ENCODE measurements around the gene CCSER1. TPM values are rescaled to one million over a fixed set of nuclear protein-coding genes. Genes with fewer than 3 reads are reported as not detected.

Gene CCSER1
- total and polyA plus RNA-seq, 4 donors, result 0.18 to 2.3 (median 1.2) TPM

DNA sequence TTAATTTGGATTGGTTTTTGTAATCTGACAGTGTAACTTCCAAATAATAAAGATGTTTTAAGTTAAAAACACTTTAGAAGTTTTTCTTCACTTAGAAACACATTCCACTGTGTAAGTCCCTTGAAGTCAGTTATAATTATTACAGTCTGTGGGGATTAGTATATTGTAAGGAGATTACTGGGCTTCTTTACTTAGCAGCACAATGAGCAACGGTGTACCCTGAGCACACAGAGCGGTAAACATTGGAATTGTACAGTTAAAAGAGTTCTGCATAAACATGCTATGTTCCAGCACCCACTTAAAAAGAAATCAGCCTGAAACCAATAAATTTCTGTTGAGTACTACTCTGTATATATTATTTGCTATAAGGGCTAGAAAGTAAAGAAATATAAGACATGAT lies 44.3 kb downstream of the CCSER1 start:
- no peak overlapping the region for H3K27ac ChIP-seq (ENCODE audit: low read depth in 1 of 2, low read length in 2 of 2)
- 79% methylated on average over 2 of the region's 2 CpGs for WGBS
- H3K27me3 ChIP-seq (ENCODE audit: control insufficient read depth in 4 of 4, insufficient read depth in 4 of 4, low read length in 3 of 4), result no peaks in the 10 kb centered on the region
- no peaks in the 10 kb centered on the region for H3K4me1 ChIP-seq (ENCODE audit: control insufficient read depth in 4 of 4, insufficient read depth in 4 of 4, low read length in 3 of 4)
- no peaks in the 10 kb centered on the region for H3K36me3 ChIP-seq (ENCODE audit: control insufficient read depth in 4 of 4, insufficient read depth in 3 of 4, low read depth in 1 of 4, low read length in 3 of 4)
- no peak for DNase-seq (ENCODE audit: low spot score)
- H3K9ac ChIP-seq (ENCODE audit: low read depth in 1 of 2, low read length in 2 of 2), result no peak overlapping the region
- H3K4me3 ChIP-seq (ENCODE audit: low read depth in 1 of 3, low read length in 3 of 3), result no peak overlapping the region
- no peaks in the 10 kb centered on the region for H3K9me3 ChIP-seq (ENCODE audit: control insufficient read depth in 4 of 4, low read length in 3 of 4)
- TF ChIP-seq RAD21 (IDR thresholded peaks at IDR 0.05) (no peak), CTCF (IDR thresholded peaks at IDR 0.05; ENCODE audit: low read depth, low read length, missing input control) (no peak), EGR1 (IDR thresholded peaks at IDR 0.05; ENCODE audit: low read depth in 2 of 2) (no peak), JUND (IDR thresholded peaks at IDR 0.05) (no peak), YY1 (IDR thresholded peaks at IDR 0.05) (no peak), HNF4A (conservative IDR thresholded peaks at IDR 0.05) (no peak), REST (IDR thresholded peaks at IDR 0.05) (no peak), TAF1 (conservative IDR thresholded peaks at IDR 0.05) (no peak), FOXA1 (IDR thresholded peaks at IDR 0.05) (no peak), GABPA (IDR thresholded peaks at IDR 0.05 in 1 of 2, conservative IDR thresholded peaks at IDR 0.05 in 1 of 2) (no peak), ZBTB33 (IDR thresholded peaks at IDR 0.05) (no peak), HNF4G (IDR thresholded peaks at IDR 0.05) (no peak), NR2F2 (IDR thresholded peaks at IDR 0.05) (no peak), RXRA (IDR thresholded peaks at IDR 0.05) (no peak)
- TF ChIP-seq, protein P1, sequence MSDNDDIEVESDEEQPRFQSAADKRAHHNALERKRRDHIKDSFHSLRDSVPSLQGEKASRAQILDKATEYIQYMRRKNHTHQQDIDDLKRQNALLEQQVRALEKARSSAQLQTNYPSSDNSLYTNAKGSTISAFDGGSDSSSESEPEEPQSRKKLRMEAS (IDR thresholded peaks at IDR 0.05), result no peak

- no peaks in the 10 kb centered on the region for H3K36me3 ChIP-seq (ENCODE audit: control insufficient read depth in 4 of 4, insufficient read depth in 3 of 4, low read depth in 1 of 4, low read length in 3 of 4)
- no peak overlapping the region for H3K9ac ChIP-seq (ENCODE audit: low read depth in 1 of 2, low read length in 2 of 2)
- no peak overlapping the region for H3K4me3 ChIP-seq (ENCODE audit: low read depth in 1 of 3, low read length in 3 of 3)
- DNase-seq (ENCODE audit: low spot score), result no peak
- TF ChIP-seq YY1 (IDR thresholded peaks at IDR 0.05), result no peak
- TF ChIP-seq HNF4G (IDR thresholded peaks at IDR 0.05), result no peak
- H3K27ac ChIP-seq (ENCODE audit: low read depth in 1 of 2, low read length in 2 of 2), result no peak overlapping the region
- 66% methylated on average over 3 of the region's 3 CpGs for WGBS
- no peaks in the 10 kb centered on the region for H3K4me1 ChIP-seq (ENCODE audit: control insufficient read depth in 4 of 4, insufficient read depth in 4 of 4, low read length in 3 of 4)
- no peaks in the 10 kb centered on the region for H3K9me3 ChIP-seq (ENCODE audit: control insufficient read depth in 4 of 4, low read length in 3 of 4)
- no peaks in the 10 kb centered on the region for H3K27me3 ChIP-seq (ENCODE audit: control insufficient read depth in 4 of 4, insufficient read depth in 4 of 4, low read length in 3 of 4)
These were observed 47.4 kb downstream of the CCSER1 start for GRCh38 chr4:90174621-90175023.

Data from liver (tissue), 9 donors.